ENCODE data around the gene CELF6. TPM values are rescaled to one million over a fixed set of nuclear protein-coding genes. Genes with fewer than 3 reads are reported as not detected.

The CELF6 gene
- total and polyA plus RNA-seq, 2 donors (not counting 1 experiment from before 2014, with no cell fraction given), result 0.08 to 0.17 TPM

DNA sequence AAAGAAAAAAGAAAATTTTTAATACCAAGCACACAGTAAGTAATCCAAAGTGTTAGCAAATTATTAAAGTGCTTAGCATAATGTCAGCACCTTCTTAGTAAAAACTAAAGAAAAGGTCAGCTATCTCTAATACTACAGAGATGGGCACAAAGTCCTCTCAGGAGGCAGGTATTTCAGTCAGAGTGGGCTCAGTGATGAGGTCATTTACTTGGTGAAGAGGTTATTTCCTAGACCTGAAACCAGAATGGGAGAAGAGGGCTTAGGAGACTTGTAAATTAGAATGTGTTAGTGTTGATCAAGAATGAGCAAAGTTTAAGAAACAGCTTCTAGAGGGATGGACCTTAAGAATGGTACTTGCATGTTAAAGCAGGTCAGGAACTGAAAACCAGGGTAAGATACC, 80.3 kb downstream of the CELF6 start:
- Histone ChIP-seq H3K27me3 (ENCODE audit: control insufficient read depth, insufficient read depth, low read length) (no peaks in the 10 kb centered on the region), H3K9ac (ENCODE audit: insufficient read depth, low read length) (no peak overlapping the region), H3K4me3 (replicated peaks in 1 of 4; ENCODE audit: control extremely low read depth in 1 of 4, insufficient read depth in 1 of 4, low read depth in 3 of 4, low read length in 4 of 4) (no peak overlapping the region), H3K4me2 (ENCODE audit: extremely low read depth, insufficient read depth, low read length) (no peak overlapping the region), H3K79me2 (ENCODE audit: control insufficient read depth, insufficient read depth, low read length) (peaks cover 11% of the 10 kb centered on the region), H3K36me3 (ENCODE audit: control insufficient read depth, insufficient read depth, low read length) (peaks cover 4% of the 10 kb centered on the region), H3K4me1 (ENCODE audit: control insufficient read depth, extremely low read depth, insufficient read depth, low read length) (peaks cover 15% of the 10 kb centered on the region), H4K20me1 (ENCODE audit: control insufficient read depth, extremely low read depth, insufficient read depth, low read length) (no peaks in the 10 kb centered on the region), H3K27ac (ENCODE audit: insufficient read depth, low read length) (no peak overlapping the region), H3K9me3 (ENCODE audit: control insufficient read depth, insufficient read depth, low read depth, low read length) (no peaks in the 10 kb centered on the region), H2AFZ (ENCODE audit: low read length) (no peak overlapping the region)
- no peak for DNase-seq (ENCODE audit: low read depth in 2 of 2)
- TF ChIP-seq, protein P1, sequence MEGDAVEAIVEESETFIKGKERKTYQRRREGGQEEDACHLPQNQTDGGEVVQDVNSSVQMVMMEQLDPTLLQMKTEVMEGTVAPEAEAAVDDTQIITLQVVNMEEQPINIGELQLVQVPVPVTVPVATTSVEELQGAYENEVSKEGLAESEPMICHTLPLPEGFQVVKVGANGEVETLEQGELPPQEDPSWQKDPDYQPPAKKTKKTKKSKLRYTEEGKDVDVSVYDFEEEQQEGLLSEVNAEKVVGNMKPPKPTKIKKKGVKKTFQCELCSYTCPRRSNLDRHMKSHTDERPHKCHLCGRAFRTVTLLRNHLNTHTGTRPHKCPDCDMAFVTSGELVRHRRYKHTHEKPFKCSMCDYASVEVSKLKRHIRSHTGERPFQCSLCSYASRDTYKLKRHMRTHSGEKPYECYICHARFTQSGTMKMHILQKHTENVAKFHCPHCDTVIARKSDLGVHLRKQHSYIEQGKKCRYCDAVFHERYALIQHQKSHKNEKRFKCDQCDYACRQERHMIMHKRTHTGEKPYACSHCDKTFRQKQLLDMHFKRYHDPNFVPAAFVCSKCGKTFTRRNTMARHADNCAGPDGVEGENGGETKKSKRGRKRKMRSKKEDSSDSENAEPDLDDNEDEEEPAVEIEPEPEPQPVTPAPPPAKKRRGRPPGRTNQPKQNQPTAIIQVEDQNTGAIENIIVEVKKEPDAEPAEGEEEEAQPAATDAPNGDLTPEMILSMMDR (conservative IDR thresholded peaks at IDR 0.05 in 1 of 2, IDR thresholded peaks at IDR 0.05 in 1 of 2; ENCODE audit: low read depth in 1 of 2, low read length in 2 of 2), result no peak
- TF ChIP-seq EZH2 (IDR thresholded peaks at IDR 0.05; ENCODE audit: low read length, missing control alignments), result no peak

DNA sequence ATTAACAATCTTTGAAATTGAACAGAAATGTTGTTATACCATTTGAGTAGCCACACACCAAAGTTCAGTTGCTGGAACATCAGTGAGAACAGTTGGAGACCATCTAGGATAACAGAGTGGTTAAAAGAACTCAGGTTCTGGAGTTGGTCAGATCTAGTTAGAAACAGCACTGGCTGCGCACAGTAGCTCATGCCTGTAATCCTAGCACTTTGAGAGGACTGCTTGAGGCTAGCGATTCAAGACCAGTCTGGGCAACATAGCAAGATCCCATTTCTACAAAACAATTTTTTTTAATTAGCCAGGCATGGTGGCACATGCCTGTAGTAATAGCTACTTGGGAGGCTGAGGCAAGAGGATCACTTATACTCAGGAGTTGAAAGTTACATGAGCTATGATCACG, 81.4 kb downstream of the CELF6 start:
- Histone ChIP-seq H2AFZ (ENCODE audit: low read length) (no peak overlapping the region), H3K79me2 (ENCODE audit: control insufficient read depth, insufficient read depth, low read length) (peaks cover 11% of the 10 kb centered on the region), H3K9ac (ENCODE audit: insufficient read depth, low read length) (no peak overlapping the region), H3K4me1 (ENCODE audit: control insufficient read depth, extremely low read depth, insufficient read depth, low read length) (peaks cover 15% of the 10 kb centered on the region), H4K20me1 (ENCODE audit: control insufficient read depth, extremely low read depth, insufficient read depth, low read length) (no peaks in the 10 kb centered on the region), H3K27me3 (ENCODE audit: control insufficient read depth, insufficient read depth, low read length) (no peaks in the 10 kb centered on the region), H3K4me2 (ENCODE audit: extremely low read depth, insufficient read depth, low read length) (no peak overlapping the region), H3K4me3 (replicated peaks in 1 of 4; ENCODE audit: control extremely low read depth in 1 of 4, insufficient read depth in 1 of 4, low read depth in 3 of 4, low read length in 4 of 4) (no peak overlapping the region), H3K9me3 (ENCODE audit: control insufficient read depth, insufficient read depth, low read depth, low read length) (no peaks in the 10 kb centered on the region), H3K36me3 (ENCODE audit: control insufficient read depth, insufficient read depth, low read length) (peaks cover 4% of the 10 kb centered on the region), H3K27ac (ENCODE audit: insufficient read depth, low read length) (no peak overlapping the region)
- TF ChIP-seq EZH2 (IDR thresholded peaks at IDR 0.05; ENCODE audit: low read length, missing control alignments), result no peak
- TF ChIP-seq, protein P1 (conservative IDR thresholded peaks at IDR 0.05 in 1 of 2, IDR thresholded peaks at IDR 0.05 in 1 of 2; ENCODE audit: low read depth in 1 of 2, low read length in 2 of 2), result no peak
- DNase-seq (ENCODE audit: low read depth in 2 of 2), result no peak

DNA sequence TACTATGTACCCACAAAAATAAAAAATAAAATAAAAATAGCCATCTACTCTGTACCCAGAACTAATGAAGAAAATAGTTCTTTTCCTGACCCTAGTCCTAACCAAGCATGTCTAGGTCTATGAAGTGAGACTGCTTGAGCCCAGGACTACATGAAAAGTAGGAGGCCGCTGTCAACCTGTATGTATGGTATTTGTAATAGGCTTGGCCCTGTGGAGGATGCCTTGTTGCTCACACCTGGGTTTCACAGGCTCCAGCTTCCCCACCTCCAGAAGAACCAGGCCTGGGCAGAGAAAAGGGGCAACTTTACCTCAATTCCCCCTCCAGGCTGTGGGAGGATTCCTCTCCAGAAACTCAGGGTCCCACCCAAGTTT, 82.1 kb downstream of the CELF6 start:
- H3K27me3 ChIP-seq (ENCODE audit: control insufficient read depth, insufficient read depth, low read length), result no peaks in the 10 kb centered on the region
- H3K9ac ChIP-seq (ENCODE audit: insufficient read depth, low read length), result no peak overlapping the region
- H3K27ac ChIP-seq (ENCODE audit: insufficient read depth, low read length), result peak overlapping the region; percentile 95
- no peak overlapping the region for H3K4me3 ChIP-seq (replicated peaks in 1 of 4; ENCODE audit: control extremely low read depth in 1 of 4, insufficient read depth in 1 of 4, low read depth in 3 of 4, low read length in 4 of 4)
- peaks cover 4% of the 10 kb centered on the region for H3K36me3 ChIP-seq (ENCODE audit: control insufficient read depth, insufficient read depth, low read length)
- H4K20me1 ChIP-seq (ENCODE audit: control insufficient read depth, extremely low read depth, insufficient read depth, low read length), result no peaks in the 10 kb centered on the region
- peak overlapping the region; percentile 49 for H2AFZ ChIP-seq (ENCODE audit: low read length)
- peaks cover 12% of the 10 kb centered on the region for H3K79me2 ChIP-seq (ENCODE audit: control insufficient read depth, insufficient read depth, low read length)
- no peak for TF ChIP-seq EZH2 (IDR thresholded peaks at IDR 0.05; ENCODE audit: low read length, missing control alignments)
- TF ChIP-seq, protein P1 (conservative IDR thresholded peaks at IDR 0.05 in 1 of 2, IDR thresholded peaks at IDR 0.05 in 1 of 2; ENCODE audit: low read depth in 1 of 2, low read length in 2 of 2), result no peak
- H3K4me1 ChIP-seq (ENCODE audit: control insufficient read depth, extremely low read depth, insufficient read depth, low read length), result peaks cover 17% of the 10 kb centered on the region
- no peak overlapping the region for H3K4me2 ChIP-seq (ENCODE audit: extremely low read depth, insufficient read depth, low read length)
- no peaks in the 10 kb centered on the region for H3K9me3 ChIP-seq (ENCODE audit: control insufficient read depth, insufficient read depth, low read depth, low read length)
- DNase-seq (ENCODE audit: low read depth in 2 of 2), result peak; percentile 5 to 21
